GM12872 (cell line): ENCODE data around the gene MYOT.

Experiments
- CTCF ChIP-seq: IDR thresholded peaks from 3 replicates; pipeline ENCODE4 v1.5.1; 2011; ENCODE audit warnings: low read depth, mild to moderate bottlenecking, low read length, moderate library complexity; ENCODE audit not compliant: insufficient read depth

Gene MYOT

GRCh38 chr5:137856916-137857862 lies 10.5 kb upstream of the MYOT start:
- no peak for TF ChIP-seq CTCF

GRCh38 chr5:137858223-137858916 lies 9.3 kb upstream of the MYOT start:
- TF ChIP-seq CTCF = no peak

DNA sequence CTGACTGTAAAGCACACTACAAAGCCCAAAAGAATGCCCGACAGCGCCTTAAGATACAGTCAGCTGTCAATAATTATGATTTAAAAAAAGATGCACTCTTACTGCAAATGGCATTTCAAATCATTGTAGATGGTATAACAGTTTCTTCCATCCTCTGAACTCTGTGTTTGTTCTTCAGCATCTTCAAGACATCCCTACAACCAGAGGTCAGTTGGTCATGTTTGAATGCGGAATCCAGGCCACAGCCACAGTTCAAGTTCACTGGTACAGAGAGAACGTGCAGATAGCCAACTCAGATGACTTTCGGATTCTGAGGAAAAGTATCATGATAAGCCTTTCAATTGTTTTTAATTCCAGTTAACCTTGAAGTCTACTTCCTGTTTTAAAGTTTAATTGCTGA lies 8.7 kb upstream of the MYOT start:
- no peak for TF ChIP-seq CTCF

GRCh38 chr5:137862251-137862650 lies 5.4 kb upstream of the MYOT start:
- no peak for TF ChIP-seq CTCF

- TF ChIP-seq CTCF = no peak
Observed at GRCh38 chr5:137866541-137867388, 895 bp upstream of the MYOT start.

- TF ChIP-seq CTCF = no peak
Observed at GRCh38 chr5:137870647-137871339, 3.1 kb downstream of the MYOT start.
